Occipital lobe (tissue), 1 donor: Measurements from ENCODE around the gene ATP6V0B. TPM values are rescaled to one million over a fixed set of nuclear protein-coding genes. Genes with fewer than 3 reads are reported as not detected.

ENCODE experiments used
- total RNA-seq: library from RNA; depleted of rRNA; stranded (reverse); fragments of >200 nt; gene quantifications from one replicate; pipeline ENCODE4 v1.2.3, GENCODE V29; 2014

Gene ATP6V0B
- total RNA-seq, 1 donor from 2014 or later, result 183 TPM

Other genes with a start within 250 kb of the ATP6V0B start
- 0.62 TPM for gene ARTN, start 41.2 kb upstream of the ATP6V0B start, total RNA-seq
- 13.7 TPM for gene IPO13, start 28.0 kb upstream of the ATP6V0B start, total RNA-seq
- gene DPH2, start 5.0 kb upstream of the ATP6V0B start, total RNA-seq, result 15.9 TPM
- gene B4GALT2, start 4.2 kb downstream of the ATP6V0B start, total RNA-seq, result 93.9 TPM
- 7.2 TPM for gene CCDC24, start 16.6 kb downstream of the ATP6V0B start, total RNA-seq
- 3.0 TPM for gene SLC6A9, start 56.5 kb downstream of the ATP6V0B start, total RNA-seq
- 0.31 TPM for gene KLF17, start 143.9 kb downstream of the ATP6V0B start, total RNA-seq
- not detected for gene KLF18, start 166.7 kb downstream of the ATP6V0B start, total RNA-seq
- gene DMAP1, start 238.5 kb downstream of the ATP6V0B start, total RNA-seq, result 31.5 TPM